GM12864 (cell line): ENCODE results near the gene KIAA2012.
A peak's percentile ranks its signal among the peaks of the same experiment; 100 is the strongest.

Experiments
- DNase-seq: peaks from one replicate; pipeline ENCODE4 v3.0.0-alpha.2; 2011; ENCODE audit warnings: low read depth
- H3K4me3 ChIP-seq: 2 replicates; pipeline ENCODE4 v1.5.1; 2011; ENCODE audit warnings: mild to moderate bottlenecking, low read depth, low read length, control low read depth
- CTCF ChIP-seq: IDR thresholded peaks from 2 replicates; pipeline ENCODE4 v1.5.1; 2011; ENCODE audit warnings: low read depth, mild to moderate bottlenecking, moderate library complexity, low read length, control low read depth, inconsistent platforms; ENCODE audit errors: missing control alignments

KIAA2012 gene

GRCh38 chr2:202051499-202052161, 21.4 kb upstream of the KIAA2012 start:
- TF ChIP-seq CTCF: no peak
- H3K4me3 ChIP-seq: no peak overlapping the region

GRCh38 chr2:202052235-202052634, 20.8 kb upstream of the KIAA2012 start:
- DNase-seq: no peak
- no peak for TF ChIP-seq CTCF
- no peak overlapping the region for H3K4me3 ChIP-seq

More at GRCh38 chr2:202051499-202052161, 21.4 kb upstream of the KIAA2012 start:
- DNase-seq: no peak

GRCh38 chr2:202054679-202055078, 18.4 kb upstream of the KIAA2012 start:
- DNase-seq: no peak
- TF ChIP-seq CTCF: no peak
- no peak overlapping the region for H3K4me3 ChIP-seq

- TF ChIP-seq CTCF: peak; percentile 31
- DNase-seq: no peak
- no peak overlapping the region for H3K4me3 ChIP-seq
Measured at GRCh38 chr2:202056611-202057010, 16.4 kb upstream of the KIAA2012 start.

GRCh38 chr2:202060218-202060617, 12.8 kb upstream of the KIAA2012 start:
- DNase-seq: no peak
- TF ChIP-seq CTCF: peak; percentile 36
- H3K4me3 ChIP-seq: no peak overlapping the region

GRCh38 chr2:202061695-202062094, 11.4 kb upstream of the KIAA2012 start:
- no peak for DNase-seq
- H3K4me3 ChIP-seq: no peak overlapping the region
- no peak for TF ChIP-seq CTCF
